ENCODE results near the gene IFT80. TPM values are rescaled to one million over a fixed set of nuclear protein-coding genes. Genes with fewer than 3 reads are reported as not detected.

Gene IFT80
- total RNA-seq, 4 donors from 2014 or later, result 19.5 to 57.5 (median 31.6) TPM

DNA sequence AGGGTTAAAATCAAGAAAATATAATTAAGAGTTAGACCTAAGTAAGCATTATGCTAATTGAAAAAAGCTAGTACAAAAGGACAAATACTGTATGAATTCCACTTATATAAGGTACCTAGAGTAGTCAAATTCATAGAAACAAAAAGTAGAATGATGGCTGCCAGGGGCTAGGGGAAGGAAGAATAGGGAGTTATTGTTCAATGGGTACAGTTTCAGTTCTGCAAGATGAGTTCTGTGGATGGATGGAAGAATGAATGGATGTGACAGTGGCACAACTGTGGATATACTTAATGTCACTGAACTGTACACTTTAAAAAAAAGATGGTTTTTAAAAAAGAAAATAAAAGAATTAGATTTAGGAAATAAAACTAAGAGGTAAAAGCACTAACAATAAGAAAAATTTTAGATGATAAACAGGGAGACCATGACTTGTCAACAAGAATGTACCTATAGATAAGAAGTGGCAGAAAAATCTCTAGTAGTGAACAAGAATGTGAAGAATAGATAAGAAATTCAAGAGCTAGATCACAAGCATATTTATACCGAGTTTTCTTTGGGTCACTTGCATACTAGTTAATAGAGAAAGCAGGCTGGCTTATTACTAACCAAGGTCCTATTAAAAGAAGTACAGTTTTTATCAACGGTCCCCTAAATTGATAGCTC lies 5.5 kb downstream of the IFT80 start:
- no peak for DNase-seq (ENCODE audit: low spot score in 2 of 2)
- Histone ChIP-seq H3K27ac (no peak overlapping the region), H3K4me1 (peaks cover 0 to 8% (median 4%) of the 10 kb centered on the region in 4 donors), H3K4me3 (no peak overlapping the region), H3K36me3 (no peaks in the 10 kb centered on the region), H3K9me3 (no peaks in the 10 kb centered on the region), H3K27me3 (no peaks in the 10 kb centered on the region)
- TF ChIP-seq EP300 (IDR thresholded peaks at IDR 0.05) (no peak), POLR2A (IDR thresholded peaks at IDR 0.05) (no peak)
- TF ChIP-seq, protein P1, sequence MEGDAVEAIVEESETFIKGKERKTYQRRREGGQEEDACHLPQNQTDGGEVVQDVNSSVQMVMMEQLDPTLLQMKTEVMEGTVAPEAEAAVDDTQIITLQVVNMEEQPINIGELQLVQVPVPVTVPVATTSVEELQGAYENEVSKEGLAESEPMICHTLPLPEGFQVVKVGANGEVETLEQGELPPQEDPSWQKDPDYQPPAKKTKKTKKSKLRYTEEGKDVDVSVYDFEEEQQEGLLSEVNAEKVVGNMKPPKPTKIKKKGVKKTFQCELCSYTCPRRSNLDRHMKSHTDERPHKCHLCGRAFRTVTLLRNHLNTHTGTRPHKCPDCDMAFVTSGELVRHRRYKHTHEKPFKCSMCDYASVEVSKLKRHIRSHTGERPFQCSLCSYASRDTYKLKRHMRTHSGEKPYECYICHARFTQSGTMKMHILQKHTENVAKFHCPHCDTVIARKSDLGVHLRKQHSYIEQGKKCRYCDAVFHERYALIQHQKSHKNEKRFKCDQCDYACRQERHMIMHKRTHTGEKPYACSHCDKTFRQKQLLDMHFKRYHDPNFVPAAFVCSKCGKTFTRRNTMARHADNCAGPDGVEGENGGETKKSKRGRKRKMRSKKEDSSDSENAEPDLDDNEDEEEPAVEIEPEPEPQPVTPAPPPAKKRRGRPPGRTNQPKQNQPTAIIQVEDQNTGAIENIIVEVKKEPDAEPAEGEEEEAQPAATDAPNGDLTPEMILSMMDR (IDR thresholded peaks at IDR 0.05), result no peak
- WGBS, 2 donors, result 93 to 94% methylated on average over 2 of the region's 2 CpGs

DNA sequence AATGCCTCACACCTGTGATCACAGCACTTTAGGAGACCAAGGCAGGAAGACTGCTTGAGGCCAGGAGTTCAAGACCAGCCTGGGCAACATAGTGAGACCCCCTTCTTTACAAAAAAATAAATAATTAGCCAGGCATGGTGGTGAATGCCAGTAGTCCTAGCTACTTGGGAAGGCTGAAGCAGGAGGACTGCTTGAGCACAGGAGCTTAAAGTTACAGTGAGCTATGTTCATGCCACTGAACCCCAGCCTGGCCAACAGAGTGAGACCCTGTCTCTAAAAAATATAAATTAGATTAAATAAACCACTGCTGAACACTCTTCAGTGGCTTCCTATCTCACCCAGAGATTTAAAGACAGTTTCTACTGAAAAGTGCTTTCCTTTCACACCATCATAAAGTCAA lies 6.2 kb downstream of the IFT80 start:
- H3K4me3 ChIP-seq, result no peak overlapping the region
- TF ChIP-seq EP300 (IDR thresholded peaks at IDR 0.05) (no peak), POLR2A (IDR thresholded peaks at IDR 0.05) (no peak)
- TF ChIP-seq, protein P1 (IDR thresholded peaks at IDR 0.05), result no peak
- H3K9me3 ChIP-seq, result no peaks in the 10 kb centered on the region
- H3K4me1 ChIP-seq, result peaks cover 0 to 1% (median under 1%) of the 10 kb centered on the region in 4 donors
- H3K27ac ChIP-seq, result no peak overlapping the region
- H3K27me3 ChIP-seq, result no peaks in the 10 kb centered on the region
- H3K36me3 ChIP-seq, result no peaks in the 10 kb centered on the region
- DNase-seq (ENCODE audit: low spot score in 2 of 2), result no peak

DNA sequence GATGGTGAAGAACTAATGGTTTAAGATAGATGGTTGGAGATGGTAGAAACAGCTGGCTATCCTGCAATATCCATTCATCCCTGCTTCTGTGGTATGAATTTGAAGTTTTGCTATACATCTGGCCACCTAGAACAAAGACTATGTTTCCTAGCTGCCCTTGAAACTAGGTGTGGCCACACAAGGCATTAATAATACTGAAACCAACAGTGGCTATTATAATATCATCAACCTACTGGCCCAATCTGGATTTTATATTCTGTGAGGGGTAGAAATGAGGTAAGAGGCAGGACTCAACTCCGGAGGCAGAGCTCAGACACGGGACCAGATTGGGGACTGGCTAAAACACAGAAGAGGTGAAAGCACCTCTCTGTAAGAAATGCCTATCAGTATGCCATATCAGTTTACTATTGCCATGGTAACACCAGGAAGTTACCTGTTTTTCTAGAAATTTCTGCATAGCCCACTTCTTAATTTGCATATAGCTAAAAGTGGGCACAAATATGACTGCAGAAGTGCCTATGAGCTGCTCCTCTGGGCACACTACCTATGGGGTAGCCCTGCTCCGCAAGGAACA lies 8.4 kb downstream of the IFT80 start:
- no peak overlapping the region for H3K27ac ChIP-seq
- no peak for DNase-seq (ENCODE audit: low spot score in 2 of 2)
- no peak overlapping the region for H3K4me3 ChIP-seq
- no peak for TF ChIP-seq EP300 (IDR thresholded peaks at IDR 0.05)
- TF ChIP-seq, protein P1 (IDR thresholded peaks at IDR 0.05), result no peak
- TF ChIP-seq POLR2A (IDR thresholded peaks at IDR 0.05), result no peak
- WGBS, 2 donors, result 88 to 100% methylated on average over 3 of the region's 3 CpGs
- H3K9me3 ChIP-seq, result no peaks in the 10 kb centered on the region
- H3K36me3 ChIP-seq, result no peaks in the 10 kb centered on the region
- H3K4me1 ChIP-seq, result no peaks in the 10 kb centered on the region
- no peaks in the 10 kb centered on the region for H3K27me3 ChIP-seq

DNA sequence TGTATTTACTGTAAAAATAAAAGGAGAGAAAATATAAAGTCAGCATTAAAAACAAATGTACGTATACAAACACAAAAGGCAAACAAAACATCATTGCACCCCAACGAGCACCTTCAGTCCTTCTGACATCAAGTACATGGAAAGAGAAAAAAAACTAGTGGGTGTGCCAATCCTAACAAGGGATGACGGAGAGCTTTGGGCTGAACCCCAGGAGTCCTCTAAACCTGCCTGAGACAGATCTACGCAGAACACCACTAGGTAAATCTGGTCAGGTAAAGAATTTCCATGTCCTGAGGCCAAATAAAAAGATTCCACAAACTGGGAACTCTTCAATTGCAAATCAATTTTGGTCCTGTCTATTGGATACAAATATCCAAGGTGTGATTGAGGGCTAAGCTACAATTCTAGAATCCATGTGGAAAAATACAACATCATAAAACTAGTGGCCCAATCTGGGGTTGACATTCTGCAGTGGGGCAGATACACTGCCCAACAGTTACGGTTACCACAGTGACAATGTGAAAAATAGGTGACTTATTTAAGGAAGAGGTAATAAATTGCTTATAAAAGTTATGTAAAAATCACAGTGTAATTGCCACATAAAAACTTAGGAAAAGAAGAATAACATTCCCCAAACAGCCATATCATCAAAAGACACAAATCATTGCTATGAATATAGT lies 14.2 kb downstream of the IFT80 start:
- WGBS, 2 donors, result 84 to 90% methylated on average over 5 of the region's 5 CpGs
- Histone ChIP-seq H3K36me3 (peaks cover 0 to 4% (median 0%) of the 10 kb centered on the region in 3 donors), H3K27me3 (no peaks in the 10 kb centered on the region), H3K27ac (no peak overlapping the region), H3K9me3 (no peaks in the 10 kb centered on the region), H3K4me1 (no peaks in the 10 kb centered on the region), H3K4me3 (no peak overlapping the region)
- TF ChIP-seq POLR2A (IDR thresholded peaks at IDR 0.05), result no peak
- TF ChIP-seq, protein P1 (IDR thresholded peaks at IDR 0.05), result no peak
- TF ChIP-seq EP300 (IDR thresholded peaks at IDR 0.05), result no peak
- no peak for DNase-seq (ENCODE audit: low spot score in 2 of 2)

DNA sequence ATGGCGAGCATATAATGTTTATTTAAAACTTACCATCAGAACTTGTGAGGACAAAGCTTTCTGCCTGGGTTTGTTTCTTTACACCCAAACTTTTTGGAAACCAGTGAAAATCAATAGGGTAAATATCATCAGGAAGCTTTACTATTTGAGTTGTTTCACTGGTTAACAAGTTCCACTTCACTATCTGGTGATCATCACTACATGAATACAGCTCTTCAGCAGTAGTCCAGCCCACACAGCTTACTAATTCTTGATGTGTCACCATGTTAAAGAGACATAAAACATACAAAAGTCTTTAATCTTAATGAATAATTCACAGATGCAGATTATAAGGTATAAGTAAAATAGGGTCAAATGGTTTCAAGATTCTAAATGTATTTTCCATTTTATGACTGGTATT lies 17.6 kb downstream of the IFT80 start:
- Histone ChIP-seq H3K27ac (no peak overlapping the region), H3K4me1 (no peaks in the 10 kb centered on the region), H3K27me3 (no peaks in the 10 kb centered on the region), H3K36me3 (peaks cover 0 to 8% (median 0%) of the 10 kb centered on the region in 3 donors), H3K4me3 (no peak overlapping the region), H3K9me3 (no peaks in the 10 kb centered on the region)
- TF ChIP-seq, protein P1 (IDR thresholded peaks at IDR 0.05), result no peak
- no peak for TF ChIP-seq EP300 (IDR thresholded peaks at IDR 0.05)
- no peak for TF ChIP-seq POLR2A (IDR thresholded peaks at IDR 0.05)
- DNase-seq (ENCODE audit: low spot score in 2 of 2), result no peak
- 96 to 100% methylated on average over 1 of the region's 1 CpG for WGBS, 2 donors
